Epidermal melanocyte (primary cell): ENCODE measurements around the gene BHLHE23.
"Not testable (repeated sequence)": the region's sequence is repeated elsewhere in the genome, so short reads cannot be mapped to it uniquely, and the experiment has no call there.

Experiments used
- DNase-seq: peaks from one replicate; pipeline ENCODE4 v3.0.0; 2011; ENCODE audit warnings: low spot score; ENCODE audit not compliant: insufficient read length

Gene BHLHE23

GRCh38 chr20:62961799-62962198 lies 45.0 kb downstream of the BHLHE23 start:
- no peak for DNase-seq

- no peak for DNase-seq
These were observed 45.4 kb downstream of the BHLHE23 start for GRCh38 chr20:62961310-62961783.

- not testable (repeated sequence) for DNase-seq
These were observed 46.1 kb downstream of the BHLHE23 start for GRCh38 chr20:62960446-62961309.

- DNase-seq: no peak
These were observed 46.7 kb downstream of the BHLHE23 start for GRCh38 chr20:62959998-62960436.

GRCh38 chr20:62959101-62959971 lies 47.4 kb downstream of the BHLHE23 start:
- no peak for DNase-seq

- DNase-seq: no peak
These were observed 48.2 kb downstream of the BHLHE23 start for GRCh38 chr20:62958388-62959100.

- DNase-seq: no peak
These were observed 49.3 kb downstream of the BHLHE23 start for GRCh38 chr20:62957136-62958117.

GRCh38 chr20:62956387-62957135 lies 50.2 kb downstream of the BHLHE23 start:
- no peak for DNase-seq
